GM12873 (cell line): Measurements from ENCODE around the gene CBFA2T2.

Experiments used
- CTCF ChIP-seq: IDR thresholded peaks from 2 replicates; pipeline ENCODE4 v1.5.1; 2012; ENCODE audit warnings: low read depth, mild to moderate bottlenecking, moderate library complexity, low read length, control low read depth; ENCODE audit not compliant: insufficient read depth; ENCODE audit errors: missing control alignments

The CBFA2T2 gene

GRCh38 chr20:33656010-33656782 is 166.3 kb downstream of the CBFA2T2 start:
- no peak for TF ChIP-seq CTCF

- TF ChIP-seq CTCF: no peak
Observed at GRCh38 chr20:33656783-33657703, 167.1 kb downstream of the CBFA2T2 start.

- TF ChIP-seq CTCF: no peak
Observed at GRCh38 chr20:33657704-33658095, 167.8 kb downstream of the CBFA2T2 start.

- no peak for TF ChIP-seq CTCF
Observed at GRCh38 chr20:33658510-33658909, 168.6 kb downstream of the CBFA2T2 start.

- no peak for TF ChIP-seq CTCF
Observed at GRCh38 chr20:33658929-33659328, 169.0 kb downstream of the CBFA2T2 start.

GRCh38 chr20:33659341-33660034 is 169.6 kb downstream of the CBFA2T2 start:
- TF ChIP-seq CTCF: no peak
